GM11168 (cell line): Measurements from ENCODE around the gene FUT7.

Experiments used
- in situ Hi-C: fragments of 300-500 bp; cut with MboI; formaldehyde crosslinking; loops from one replicate; pipeline ENCODE4 v1.12.0; 2022; ENCODE audit warnings: low sequenced_read_pairs; ENCODE audit not compliant: unreplicated experiment

FUT7 gene

GRCh38 chr9:136990242-136990911, 41.5 kb downstream of the FUT7 start:
- in situ Hi-C loops: no loop called here

GRCh38 chr9:136988872-136989271, 43.0 kb downstream of the FUT7 start:
- in situ Hi-C loops: no loop called here

- in situ Hi-C loops: no loop called here
These were observed 46.0 kb downstream of the FUT7 start for GRCh38 chr9:136985853-136986252.

GRCh38 chr9:136985027-136985602, 46.8 kb downstream of the FUT7 start:
- in situ Hi-C loops: no loop called here

DNA sequence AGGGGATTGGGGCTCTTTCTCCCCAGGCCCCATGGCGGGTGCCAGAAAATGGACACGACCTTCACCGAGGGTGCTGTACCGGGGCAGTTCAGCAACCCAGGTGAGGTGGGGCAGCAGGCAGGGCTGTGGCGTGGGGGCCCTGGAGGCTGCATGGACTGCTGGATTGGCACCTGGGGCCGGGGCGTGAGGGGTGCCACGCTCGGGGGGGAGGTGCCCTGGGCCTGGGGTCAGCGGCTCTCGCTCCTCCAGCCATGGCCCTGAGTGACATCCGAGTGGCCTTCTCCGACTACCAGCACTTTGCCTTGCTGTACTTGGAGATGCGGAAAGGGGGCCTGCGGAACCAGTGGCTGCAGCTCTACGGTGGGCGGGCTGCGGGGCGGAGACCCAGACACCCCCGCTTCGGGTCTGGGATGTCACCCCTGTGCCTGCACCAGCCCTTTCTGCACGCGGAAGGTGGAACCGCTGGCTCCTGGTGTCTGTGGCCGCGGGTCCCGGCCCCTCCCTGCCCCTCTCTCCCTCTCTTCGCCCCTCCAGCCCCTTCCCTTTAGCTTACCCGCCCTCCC, 47.3 kb downstream of the FUT7 start:
- in situ Hi-C loops: no loop called here

DNA sequence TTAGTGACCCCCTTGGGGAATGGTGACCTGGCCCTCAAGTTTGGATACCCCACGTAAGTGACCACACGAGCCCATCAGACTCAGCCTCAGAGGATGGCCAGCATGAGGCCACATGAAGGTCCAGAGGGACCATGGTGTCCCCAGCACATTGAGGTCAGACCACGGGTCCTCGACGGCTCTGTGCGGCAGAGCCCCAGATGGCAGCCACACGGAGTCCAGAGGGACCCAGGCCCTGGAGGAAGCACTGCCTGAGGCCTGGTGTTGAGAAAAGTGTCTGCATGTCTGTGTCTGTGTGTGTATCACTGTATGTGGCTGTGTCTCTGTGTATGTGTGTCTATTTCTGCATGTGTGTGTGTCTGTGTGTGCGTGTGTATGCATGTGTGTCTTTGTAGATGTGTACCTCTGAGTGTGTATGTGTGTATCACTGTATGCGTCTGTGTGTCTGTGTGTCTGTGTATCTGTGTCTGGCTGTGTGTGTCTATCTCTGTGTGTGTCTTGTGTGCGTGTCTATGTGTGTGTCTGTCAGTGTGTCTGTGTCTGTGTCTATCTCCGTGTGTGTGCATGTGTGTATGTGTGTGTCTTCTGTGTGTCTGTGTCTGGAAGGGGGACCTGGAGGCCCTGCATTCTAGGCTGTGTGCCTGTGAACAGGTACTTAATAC, 48.1 kb downstream of the FUT7 start:
- in situ Hi-C loops: no loop called here

- in situ Hi-C loops: no loop called here
These were observed 48.7 kb downstream of the FUT7 start for GRCh38 chr9:136983167-136983566.

DNA sequence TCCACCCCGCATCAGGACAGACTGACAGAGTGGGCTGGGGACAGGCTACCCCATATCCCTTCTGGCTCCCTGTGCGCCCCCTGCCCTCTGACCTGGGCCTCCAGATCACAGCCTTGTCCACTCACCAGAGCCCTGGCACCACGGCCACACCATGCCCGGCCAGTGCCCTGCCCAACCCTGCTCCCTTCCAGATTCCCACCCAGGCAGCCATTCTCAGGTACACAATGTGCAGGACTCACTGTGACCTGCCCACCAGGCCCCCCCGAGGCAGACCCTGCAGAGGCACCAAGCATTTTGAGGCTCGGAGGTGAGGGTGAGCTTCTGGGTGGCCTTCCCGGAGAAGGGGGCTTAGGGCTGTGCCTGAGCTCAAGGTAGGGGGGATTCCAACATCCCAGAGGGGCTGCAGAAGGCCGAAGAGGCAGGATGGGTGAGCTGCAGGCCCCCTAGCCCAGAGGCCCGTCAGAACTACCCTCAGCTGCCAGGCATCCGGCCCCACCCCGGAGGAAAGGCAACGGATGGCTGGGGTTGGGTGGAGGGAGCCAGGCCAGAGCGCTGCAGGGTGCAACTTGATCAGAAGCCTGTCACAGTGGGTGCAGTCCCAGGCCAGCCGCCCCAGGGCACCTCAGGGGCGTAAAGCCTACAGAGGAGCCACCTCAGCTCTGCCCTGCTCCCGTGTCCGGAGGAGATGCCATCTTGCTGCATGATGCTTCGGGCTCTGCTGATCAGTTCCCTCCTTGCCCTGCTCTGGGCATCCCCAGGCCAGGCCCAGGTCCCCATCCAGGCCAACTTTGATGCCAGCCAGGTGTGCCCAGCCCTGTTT, 49.4 kb downstream of the FUT7 start, which contains the start of gene LCNL1:
TSS of gene LCNL1 (plus strand) at position 762 of the 820 bp plus-strand sequence. CDS start 594 bp downstream, outside the sequence.
- in situ Hi-C loops: no loop called here

DNA sequence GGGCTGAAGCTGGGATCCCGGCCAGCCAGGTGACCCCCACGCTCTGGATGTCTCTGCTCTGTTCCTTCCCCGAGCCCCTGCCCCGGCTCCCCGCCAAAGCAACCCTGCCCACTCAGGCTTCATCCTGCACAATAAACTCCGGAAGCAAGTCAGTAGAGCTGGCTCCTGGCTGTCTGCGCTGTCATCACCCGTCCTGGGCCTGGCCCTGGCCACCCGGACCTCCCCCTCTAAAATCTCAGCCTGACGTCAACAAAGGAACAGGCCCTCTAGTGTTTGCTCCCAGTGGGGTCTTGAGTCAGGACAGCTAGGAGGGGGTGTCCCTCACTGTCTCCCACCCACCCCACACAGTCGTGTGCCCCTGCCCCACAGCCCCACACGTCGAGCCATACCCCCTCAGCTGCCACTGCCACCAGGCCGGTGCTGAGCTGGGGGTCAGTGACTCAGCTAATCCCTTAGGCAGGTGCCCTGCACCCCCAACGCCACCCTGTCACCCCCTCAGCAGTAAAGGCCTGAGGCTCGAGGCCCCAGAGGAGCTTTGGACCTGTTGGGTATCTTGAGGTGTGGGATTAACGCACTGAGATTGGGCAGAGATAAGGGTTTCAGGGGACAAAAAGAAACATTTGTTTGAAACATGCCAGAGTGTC, 50.2 kb downstream of the FUT7 start:
- in situ Hi-C loops: no loop called here

GRCh38 chr9:136980669-136981478, 51.0 kb downstream of the FUT7 start:
- in situ Hi-C loops: no loop called here
